ENCODE results near the gene UQCR11. TPM values are rescaled to one million over a fixed set of nuclear protein-coding genes. Genes with fewer than 3 reads are reported as not detected.

Gene UQCR11
- total RNA-seq, 1 donor from 2014 or later = 48.3 TPM

Other genes starting within 250 kb of the UQCR11 start
- 56.8 and 70.2 TPM in 2 replicates for gene NDUFS7, start 221.6 kb downstream of the UQCR11 start, total RNA-seq
- 13.4 and 15.4 TPM in 2 replicates for gene GAMT, start 203.9 kb downstream of the UQCR11 start, total RNA-seq
- 49.2 and 96.9 TPM in 2 replicates for gene DAZAP1, start 197.9 kb downstream of the UQCR11 start, total RNA-seq
- 442 and 500 TPM in 2 replicates for gene RPS15, start 167.1 kb downstream of the UQCR11 start, total RNA-seq
- gene APC2, start 155.3 kb downstream of the UQCR11 start, total RNA-seq = 0.05 TPM in 1 of 2 replicates, not detected in the other
- 26.4 and 31.4 TPM in 2 replicates for gene C19orf25, start 126.2 kb downstream of the UQCR11 start, total RNA-seq
- 1.6 and 4.9 TPM in 2 replicates for gene PCSK4, start 115.1 kb downstream of the UQCR11 start, total RNA-seq
- gene REEP6, start 114.3 kb downstream of the UQCR11 start, total RNA-seq = 4.9 and 8.7 TPM in 2 replicates
- 2.1 and 5.0 TPM in 2 replicates for gene ADAMTSL5, start 92.4 kb downstream of the UQCR11 start, total RNA-seq
- not detected in 2 replicates for gene PLK5, start 81.4 kb downstream of the UQCR11 start, total RNA-seq
- gene MEX3D, start 37.1 kb downstream of the UQCR11 start, total RNA-seq = 57.7 and 80.1 TPM in 2 replicates
- gene MBD3, start 12.6 kb downstream of the UQCR11 start, total RNA-seq = 57.5 and 98.2 TPM in 2 replicates
- 39.2 and 102 TPM in 2 replicates for gene TCF3, start 47.2 kb upstream of the UQCR11 start, total RNA-seq
- not detected in 2 replicates for gene ONECUT3, start 148.0 kb upstream of the UQCR11 start, total RNA-seq
- gene ATP8B3, start 206.8 kb upstream of the UQCR11 start, total RNA-seq = 2.4 and 4.2 TPM in 2 replicates
- gene REXO1, start 243.0 kb upstream of the UQCR11 start, total RNA-seq = 3.6 and 14.0 TPM in 2 replicates